AG08395 (cell line): Measurements from ENCODE around the gene UBL4B.

ENCODE experiments used
- DNase-seq: peaks from one replicate; pipeline ENCODE4 v3.0.0; 2012; ENCODE audit warnings: mixed read lengths, low spot score

The UBL4B gene

DNA sequence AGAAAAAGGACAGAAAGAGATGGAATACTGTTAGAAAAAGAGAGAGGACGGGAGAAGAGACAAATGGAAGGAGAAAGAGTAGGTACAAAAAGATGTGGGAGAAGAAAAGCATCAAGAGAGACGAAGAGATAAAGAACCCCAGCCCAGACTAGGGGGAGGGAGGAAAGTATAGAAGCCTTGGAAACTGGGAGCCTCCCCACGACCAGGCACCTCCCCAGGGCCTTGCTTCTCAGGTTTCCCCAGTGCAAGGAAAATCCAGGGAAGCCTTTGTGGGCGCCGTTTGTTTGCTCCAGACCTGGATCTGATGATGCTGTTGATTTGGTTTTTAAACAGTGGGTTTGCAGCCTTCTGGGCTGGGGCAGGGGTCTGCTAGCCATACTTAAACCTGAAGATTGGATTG, 26.6 kb upstream of the UBL4B start:
- DNase-seq = no peak

- no peak for DNase-seq
Observed at GRCh38 chr1:110086961-110087360, 25.3 kb upstream of the UBL4B start.

DNA sequence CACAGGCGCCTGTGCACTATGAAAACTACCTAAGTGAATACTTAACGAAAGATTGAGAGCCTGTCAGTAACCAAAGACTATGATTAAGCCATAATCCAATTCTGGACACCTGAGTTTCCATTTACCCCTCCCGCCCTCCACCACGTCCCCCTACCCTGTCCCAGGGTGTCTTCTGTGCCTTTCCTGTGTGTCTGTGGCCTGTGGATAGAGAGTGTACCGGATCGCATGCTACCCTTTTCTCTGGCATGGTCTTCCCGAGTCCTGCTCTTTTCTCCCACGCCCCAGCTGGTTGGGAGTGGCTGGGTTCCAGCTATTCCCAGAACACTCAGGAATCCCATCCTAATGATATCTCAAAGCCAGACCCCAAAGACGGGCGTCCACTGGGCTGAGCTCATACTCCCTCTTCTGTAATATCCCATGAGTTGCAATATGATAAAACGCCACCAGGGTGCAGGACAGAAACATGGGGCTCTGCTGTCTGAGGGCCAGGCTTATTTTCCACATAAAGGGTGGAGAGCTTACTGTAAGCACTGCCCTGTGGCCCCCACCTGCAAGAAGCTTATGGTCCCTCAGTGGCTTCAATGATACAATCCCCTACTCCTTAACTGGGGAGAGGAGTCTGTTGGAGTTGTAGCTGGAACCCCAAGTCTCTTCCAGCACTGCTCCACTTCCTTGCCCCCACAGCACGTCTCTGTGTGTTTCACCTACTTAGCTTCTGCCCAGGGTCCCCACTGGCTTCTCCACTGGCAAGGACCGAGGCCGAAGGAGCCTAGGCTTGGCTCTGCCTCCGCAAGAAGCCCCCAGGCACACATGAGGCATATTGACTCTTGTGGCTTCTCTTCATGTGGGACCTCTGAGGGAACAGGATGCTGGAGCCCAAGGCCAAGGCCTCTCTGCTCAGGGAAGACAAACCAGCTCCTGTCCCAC, 24.2 kb upstream of the UBL4B start:
- peak; percentile 84 for DNase-seq

- DNase-seq = no peak
Observed at GRCh38 chr1:110088739-110089316, 23.4 kb upstream of the UBL4B start.

DNA sequence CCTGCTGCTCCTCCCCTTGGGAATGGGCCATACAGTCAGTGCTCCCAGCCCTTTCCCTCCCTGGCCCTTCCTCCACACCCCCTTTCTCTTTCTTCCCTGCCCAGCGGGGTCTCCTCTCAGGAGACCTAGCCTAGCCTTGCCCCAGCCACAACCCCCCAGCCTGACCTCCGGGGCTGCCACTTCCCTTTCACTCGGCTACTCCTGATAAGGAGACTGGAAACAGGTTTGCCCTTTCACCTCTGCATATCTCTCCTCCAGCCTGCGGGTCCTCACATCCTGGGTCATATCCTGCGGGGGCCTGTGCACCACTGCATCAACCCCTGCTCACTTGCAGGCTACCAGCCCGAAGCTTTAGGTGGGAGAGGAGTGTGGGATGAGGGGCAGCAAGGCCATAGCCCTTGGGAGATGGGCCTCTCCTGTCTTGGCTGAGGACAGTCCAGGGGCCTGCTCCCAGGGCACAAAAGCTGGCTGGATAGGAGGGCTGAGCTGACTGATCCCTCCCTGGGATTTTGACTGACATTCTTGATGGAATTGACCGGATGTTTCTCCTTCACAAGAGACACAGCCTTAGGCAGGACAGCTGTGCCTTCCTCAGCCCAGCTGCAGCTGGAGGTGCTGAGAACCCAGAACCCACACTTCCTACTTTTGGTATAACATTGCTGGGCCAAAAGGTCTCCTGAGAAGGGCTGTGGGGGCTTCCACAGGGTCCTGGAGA, 22.5 kb upstream of the UBL4B start:
- DNase-seq = no peak

GRCh38 chr1:110091381-110091780, 20.9 kb upstream of the UBL4B start:
- DNase-seq = no peak

GRCh38 chr1:110091791-110092190, 20.5 kb upstream of the UBL4B start:
- no peak for DNase-seq

DNA sequence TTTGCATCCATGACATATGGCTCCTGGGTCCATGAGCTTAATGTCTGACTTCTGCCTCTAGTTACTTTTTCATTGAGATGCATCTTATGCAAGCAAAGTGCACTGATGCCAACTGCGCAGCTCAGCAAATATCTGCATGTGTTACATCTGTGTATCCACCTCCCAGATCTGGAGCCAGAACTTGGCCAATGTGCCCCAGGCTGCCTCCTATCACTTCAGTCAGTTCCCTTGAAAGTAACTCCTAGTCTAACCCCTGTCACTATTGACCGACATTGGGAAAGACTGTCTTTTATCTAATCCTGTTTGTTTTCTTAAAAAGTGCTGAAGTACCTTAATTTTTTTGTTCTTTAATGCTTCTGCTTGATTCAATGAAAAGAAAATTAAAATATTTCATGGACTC, 19.3 kb upstream of the UBL4B start:
- no peak for DNase-seq

GRCh38 chr1:110094931-110095654, 17.1 kb upstream of the UBL4B start:
- DNase-seq = no peak

- no peak for DNase-seq
Observed at GRCh38 chr1:110097507-110098221, 14.6 kb upstream of the UBL4B start.

- DNase-seq = no peak
Observed at GRCh38 chr1:110098222-110099026, 13.8 kb upstream of the UBL4B start.

- DNase-seq = no peak
Observed at GRCh38 chr1:110100335-110100734, 11.9 kb upstream of the UBL4B start.

DNA sequence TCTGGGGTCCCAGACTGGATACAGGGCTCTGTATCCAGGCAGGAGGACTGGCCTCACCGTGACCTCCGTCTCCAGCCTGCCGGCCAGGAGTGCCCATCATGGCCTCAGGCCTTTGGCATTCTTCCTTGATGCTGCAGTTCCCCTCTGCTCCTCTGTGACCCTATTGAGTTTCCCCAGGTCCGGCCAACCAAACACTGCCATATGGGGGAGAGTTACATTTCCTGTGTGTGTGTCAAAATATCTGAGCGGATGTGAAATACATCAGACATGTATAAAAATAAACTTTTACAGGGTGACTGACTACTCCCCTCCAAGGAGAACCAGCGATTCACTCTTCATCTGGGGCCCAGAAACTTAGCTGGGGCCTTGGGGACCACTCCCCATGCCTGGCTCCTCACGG, 10.2 kb upstream of the UBL4B start:
- DNase-seq = no peak

- DNase-seq = peak; percentile 90
Observed at GRCh38 chr1:110106013-110106941, 6.0 kb upstream of the UBL4B start.

DNA sequence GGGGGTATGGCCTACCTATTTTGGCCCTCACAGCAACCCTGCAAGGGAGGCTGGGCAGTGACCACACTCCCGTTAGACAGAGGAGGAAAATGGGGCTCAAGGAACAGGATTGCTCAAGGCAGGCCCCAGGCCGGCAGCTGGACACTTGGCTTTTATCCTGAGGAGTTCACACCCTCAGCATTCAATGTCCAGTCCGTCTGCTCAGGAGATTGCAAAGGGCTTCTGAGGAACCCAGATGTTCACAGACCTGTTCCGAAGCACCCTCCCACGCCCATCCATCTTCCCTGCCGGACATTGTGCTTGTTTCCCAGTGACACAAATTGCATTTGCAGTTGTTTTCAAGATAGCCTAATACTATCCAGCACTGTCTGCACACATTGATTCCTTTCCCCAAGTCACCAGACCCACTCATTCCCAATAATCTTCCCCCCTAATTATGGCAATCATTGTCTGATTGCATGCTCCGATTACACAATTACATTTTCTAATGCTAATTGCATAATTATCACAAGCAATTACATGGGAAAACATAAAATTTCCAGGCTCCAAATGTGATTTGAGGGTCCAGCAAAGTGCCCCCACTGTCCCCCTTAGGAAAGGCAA, 4.3 kb upstream of the UBL4B start:
- DNase-seq = no peak

DNA sequence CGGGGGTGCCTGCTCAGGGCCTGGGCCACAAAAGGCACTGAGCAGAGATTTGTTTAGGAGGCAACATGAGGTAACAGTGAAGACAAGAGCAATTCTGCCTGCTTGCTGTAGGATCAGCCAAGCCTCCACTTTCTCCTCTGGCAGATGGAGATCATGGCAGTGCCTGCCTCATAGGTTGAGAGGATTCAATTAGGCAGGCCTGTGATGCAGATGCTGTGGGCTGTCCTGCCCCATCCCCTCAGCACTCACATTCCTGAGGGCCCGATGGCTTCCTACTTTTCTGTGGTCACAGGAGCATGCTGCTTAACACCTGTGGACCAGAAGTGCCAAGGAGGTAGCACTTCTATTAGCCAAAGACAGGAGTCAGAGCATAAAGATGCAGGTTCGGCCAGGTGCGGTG, 1.2 kb upstream of the UBL4B start:
- DNase-seq = no peak

DNA sequence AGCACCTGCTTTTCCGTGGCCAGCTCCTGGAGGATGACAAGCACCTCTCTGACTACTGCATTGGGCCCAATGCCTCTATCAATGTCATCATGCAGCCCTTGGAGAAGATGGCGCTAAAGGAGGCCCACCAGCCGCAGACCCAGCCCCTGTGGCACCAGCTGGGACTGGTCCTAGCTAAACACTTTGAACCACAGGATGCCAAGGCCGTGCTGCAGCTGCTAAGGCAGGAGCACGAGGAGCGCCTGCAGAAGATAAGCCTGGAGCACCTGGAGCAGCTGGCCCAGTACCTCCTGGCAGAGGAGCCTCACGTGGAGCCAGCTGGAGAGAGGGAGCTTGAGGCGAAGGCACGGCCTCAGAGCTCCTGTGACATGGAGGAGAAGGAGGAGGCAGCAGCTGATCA, 413 bp downstream of the UBL4B start:
- no peak for DNase-seq

DNA sequence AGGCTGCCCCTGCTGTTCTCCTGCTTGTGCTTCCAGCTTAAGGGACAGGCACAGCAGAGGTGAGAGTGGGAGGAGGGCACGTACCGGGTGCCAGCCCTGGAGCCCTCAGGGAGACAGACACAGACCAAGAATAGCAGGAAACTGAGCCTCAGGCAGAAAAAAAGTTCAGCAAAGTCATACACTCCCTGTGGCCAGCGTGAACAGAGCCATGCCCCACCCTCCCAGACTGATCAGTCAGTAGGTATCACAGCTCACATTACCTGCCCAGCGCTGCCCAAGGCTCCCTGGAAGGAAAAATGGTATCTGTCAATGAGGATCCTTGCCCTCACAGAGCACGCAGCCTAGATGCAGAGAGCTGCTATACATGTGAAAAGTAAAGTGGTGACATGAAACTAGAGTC, 1.3 kb downstream of the UBL4B start:
- no peak for DNase-seq

DNA sequence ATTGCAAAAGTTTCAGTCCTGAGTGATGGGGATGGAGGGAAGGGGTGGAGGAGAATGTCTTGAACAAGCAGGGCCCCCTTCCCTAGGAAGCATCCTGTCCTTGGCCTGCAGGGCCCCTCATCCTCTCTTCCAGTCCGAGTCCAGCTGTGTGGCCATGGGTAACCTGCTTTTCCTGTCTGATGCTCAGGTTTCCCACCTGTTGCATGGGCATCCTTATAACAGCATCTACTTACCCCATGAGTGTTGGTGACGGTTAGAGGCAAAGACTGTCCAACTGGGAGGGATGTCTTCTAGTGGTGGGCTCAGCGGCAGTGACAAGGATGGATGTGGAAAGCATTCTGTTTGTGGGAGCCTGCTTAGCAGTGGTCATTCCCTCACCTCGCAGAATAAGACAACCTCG, 1.9 kb downstream of the UBL4B start:
- no peak for DNase-seq
